NCI-H1930 (cell line): ENCODE results near the gene KCNG2.

Source experiments
- DNase-seq, 2 experiments: peaks; one replicate each; lab custom pipeline; 2025; lab: John Stamatoyannopoulos, UW

The KCNG2 gene

DNA sequence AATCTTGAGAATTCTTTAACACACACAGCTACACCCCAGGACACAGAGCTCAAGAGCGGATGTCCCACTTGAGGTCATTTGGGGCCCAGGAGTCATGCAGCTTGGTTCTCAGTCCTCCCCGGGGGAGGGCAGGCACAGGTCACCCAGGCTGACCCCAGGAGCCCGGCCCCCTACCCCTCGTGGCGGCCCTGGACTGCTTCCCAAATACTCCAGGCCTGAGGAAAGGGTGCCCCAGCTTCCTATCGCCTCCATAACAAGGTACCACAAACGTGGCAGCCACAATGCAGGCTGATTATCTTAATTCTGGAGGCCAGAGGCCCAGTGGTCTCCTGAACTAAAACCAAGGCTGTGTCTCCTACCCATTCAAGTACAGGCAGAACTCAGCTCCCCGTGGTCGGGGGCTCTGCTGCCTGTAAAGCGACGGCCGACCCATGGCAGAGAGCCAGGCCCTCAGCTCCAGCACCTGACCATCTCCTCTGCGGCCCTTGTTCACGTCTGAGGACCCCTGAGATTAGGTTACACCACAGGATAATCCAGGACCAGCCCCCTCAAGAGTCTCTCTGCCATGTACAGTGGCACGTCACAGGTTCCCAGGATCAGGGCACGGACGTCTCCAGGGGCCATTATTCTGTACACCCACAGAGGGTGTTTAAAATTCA is 143.2 kb downstream of the KCNG2 start:
- no peak for DNase-seq

DNA sequence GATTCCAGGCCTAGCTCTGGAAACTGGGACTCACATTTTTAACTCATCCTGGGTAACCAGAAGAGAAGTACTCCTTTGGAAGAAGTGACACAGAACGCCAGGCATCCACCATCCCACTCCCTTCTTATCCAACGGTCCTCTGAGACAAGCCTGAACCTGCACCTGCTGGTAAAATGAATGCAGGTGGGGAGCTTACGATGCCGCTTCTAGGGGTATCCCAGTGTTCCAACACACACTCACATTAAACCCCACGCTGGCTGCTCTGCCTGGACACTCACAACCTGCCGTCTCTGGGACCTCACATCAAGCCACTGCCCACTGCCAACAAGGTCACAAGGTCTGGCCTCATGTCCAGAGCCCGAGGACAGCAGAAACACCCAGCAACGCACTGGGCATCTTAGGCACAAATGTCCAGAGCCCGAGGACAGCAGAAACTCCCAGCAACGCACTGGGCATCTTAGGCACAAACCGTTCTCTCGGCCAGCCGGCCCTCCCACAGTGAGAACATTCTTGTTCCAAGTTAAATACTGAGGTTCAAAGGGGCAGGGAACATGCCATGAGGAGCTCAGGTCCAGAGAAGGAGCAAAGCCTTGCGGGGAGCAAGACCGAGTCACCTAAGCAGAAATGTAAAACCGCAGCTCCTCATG is 143.9 kb downstream of the KCNG2 start:
- no peak for DNase-seq

DNA sequence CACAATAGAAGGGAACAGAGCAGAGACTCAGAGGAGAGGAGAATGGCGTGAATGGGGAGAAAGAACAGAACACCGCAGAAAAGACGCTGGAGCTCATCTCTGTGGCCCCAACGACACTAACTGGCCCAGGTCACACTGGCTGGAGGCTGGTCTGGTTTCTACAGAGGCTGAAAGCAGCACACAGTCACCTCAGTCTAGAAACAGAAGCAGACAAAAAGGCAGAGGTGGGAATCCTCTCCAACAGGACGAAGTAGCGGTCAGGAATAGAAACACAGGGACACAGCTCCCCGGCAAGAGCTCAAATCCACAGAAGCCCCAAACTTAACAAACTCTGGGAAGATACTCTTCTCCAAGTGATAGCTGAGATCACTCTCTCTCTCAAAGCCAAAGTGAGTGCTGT is 144.5 kb downstream of the KCNG2 start:
- DNase-seq, result no peak

- no peak for DNase-seq
Measured at GRCh38 chr18:79942786-79943607, 145.3 kb downstream of the KCNG2 start.

DNA sequence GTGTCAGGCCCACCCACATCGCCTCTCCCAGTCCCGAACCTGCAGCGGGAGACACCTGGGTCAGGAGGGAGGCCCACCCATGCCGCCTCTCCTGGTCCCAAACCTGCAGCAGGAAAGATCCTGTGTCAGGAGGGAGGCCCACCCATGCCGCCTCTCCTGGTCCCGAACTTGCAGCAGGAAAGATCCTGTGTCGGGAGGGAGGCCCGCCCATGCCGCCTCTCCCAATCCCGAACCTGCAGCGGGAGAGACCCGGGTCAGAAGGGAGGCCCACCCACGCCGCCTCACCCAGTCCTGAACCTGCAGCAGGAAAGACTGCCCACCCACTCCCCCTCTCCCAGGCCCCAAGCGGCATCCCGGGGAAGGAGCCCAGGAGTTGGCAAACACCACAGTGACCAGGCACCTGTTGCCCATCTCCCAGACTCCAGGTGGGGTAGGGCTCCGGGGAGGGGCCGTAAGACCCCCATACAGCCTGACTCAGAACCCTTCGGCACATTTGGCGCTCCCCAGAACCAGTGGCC is 145.9 kb downstream of the KCNG2 start:
- DNase-seq, result no peak

- DNase-seq, result no peak
Measured at GRCh38 chr18:79944126-79944731, 146.5 kb downstream of the KCNG2 start.

GRCh38 chr18:79944746-79945117 is 147.0 kb downstream of the KCNG2 start:
- DNase-seq, result no peak

DNA sequence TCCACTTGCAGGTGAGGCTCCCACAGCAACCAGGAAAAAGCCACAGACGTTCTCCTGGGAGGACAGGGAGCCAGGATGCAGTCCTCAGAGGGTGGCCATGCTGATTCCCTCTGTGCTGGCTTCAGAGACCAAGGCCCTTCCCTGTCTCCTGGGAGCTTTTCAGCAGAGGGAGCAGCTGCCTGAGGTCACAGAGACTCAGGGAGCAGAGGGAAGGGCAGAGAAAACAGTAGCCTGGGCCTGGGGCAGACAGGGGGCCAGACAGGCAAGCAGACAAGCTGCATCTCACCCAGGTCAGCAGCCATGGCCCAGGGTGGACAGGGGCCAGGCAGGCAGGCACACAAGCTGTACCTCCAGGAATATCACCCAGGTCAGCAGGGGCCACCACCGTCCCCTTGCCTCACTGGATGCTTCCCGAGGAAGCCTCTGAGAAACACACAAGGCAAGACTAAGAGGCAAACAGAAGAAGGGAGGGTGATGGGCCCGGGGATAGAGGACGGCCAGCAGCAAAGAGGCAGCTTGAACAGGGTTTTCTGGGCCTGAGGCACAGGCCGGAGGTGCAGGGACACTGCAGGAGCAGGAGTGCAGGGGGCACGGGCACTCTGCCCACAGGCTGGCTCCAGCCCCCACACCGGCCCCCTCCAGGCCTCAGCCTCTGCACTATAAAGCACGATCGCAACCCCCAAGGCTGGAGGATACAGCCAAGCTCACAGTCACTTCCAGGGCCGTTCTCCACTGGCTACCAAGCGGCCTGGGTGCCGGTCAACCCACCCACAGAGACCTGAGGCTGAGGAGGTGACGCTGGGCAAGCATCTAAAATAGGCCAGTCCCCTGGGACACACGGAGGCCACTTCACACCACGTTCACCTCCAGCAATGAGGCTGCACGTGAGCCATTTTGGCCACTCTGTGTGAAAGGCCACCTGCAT is 147.6 kb downstream of the KCNG2 start:
- no peak for DNase-seq

GRCh38 chr18:79947054-79947755 is 149.5 kb downstream of the KCNG2 start:
- no peak for DNase-seq

DNA sequence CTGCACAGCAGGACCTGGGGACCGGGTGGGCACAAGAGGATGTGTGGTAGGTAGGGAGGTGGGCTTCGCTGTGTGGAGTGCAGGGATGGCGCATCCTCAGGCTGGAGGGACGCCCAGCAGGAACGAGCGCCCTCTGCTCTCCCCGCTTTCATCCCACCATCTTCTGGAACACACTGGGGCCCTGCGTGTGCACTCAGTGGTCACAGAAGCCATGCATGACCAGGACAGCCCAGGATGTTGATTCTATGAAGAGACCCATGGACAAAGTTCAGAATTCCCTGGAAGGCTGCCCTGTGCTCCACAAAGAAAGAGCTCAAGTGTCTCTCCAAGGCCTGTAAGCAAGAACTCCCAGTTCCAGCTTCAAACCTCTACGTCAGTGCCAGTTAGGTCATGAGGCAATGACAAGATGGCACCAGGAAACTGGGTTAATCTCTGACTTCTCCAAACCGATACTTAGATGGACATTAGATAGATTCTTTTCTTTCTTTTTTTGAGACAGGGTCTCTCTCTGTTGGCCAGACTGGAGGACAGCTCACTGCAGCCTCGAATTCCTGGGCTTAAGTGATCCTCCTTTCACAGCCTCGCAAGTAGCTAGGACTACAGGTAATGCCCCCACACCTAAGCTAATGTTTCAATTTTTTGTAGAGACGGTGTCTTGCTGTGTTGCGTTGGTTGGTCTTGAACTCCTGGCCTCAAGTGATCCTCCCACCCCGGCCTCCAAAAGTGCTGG is 150.3 kb downstream of the KCNG2 start:
- no peak for DNase-seq

DNA sequence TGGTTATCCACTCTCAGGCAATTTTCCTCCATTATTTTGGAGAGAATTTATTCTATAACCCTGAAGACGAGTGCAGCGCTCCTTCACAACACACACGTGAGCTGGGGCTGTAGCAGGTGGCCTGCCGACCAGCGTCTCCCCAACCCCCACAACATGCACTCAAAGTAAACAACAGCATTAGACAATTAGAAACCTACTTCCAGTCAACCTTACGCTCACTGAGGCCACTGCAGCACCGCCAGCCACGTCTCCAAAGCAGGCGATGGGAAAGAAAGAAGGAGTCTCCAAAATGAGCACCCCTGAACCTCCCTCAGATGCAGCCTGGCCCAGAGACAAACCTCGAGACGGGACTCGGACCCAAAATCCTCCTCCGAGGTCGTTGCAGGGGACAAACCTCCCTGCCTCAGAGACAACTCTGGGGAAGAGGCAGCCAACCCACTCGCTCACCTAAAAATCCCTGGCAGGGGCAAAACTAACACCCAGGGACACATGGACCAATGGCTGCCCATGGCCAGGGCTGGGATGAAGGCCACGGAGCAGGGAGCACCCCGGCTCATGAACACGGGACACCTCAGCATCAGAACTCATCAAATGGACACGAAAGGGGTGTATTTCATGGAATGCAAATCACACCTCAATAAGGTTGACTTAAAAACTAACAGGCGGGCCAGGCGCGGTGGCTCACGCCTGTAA is 151.1 kb downstream of the KCNG2 start:
- no peak for DNase-seq
